Measurements from ENCODE around the gene RGL1. TPM values are rescaled to one million over a fixed set of nuclear protein-coding genes. Genes with fewer than 3 reads are reported as not detected.

The RGL1 gene
- total RNA-seq, 4 donors from 2014 or later = 57.3 to 81.8 (median 68.1) TPM

DNA sequence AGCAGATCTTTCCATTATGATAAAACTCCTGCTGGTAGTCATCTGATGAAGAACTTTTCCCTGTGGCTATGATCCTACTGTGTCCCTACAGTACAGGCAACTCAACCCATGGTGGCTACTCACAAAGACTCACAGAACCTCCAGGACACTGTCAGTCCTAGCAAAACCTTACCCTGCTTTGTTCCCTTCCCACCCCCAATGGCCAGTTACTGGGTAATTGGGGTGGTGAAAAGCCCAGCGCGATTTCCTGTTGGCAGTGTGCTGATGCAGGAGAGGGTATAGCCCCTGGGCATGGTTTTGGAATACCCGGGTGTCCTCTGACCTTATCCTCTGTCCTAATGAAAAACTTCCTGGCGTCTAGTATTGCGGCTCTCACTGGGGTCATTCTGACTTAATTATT lies 533 bp upstream of the RGL1 start:
- TF ChIP-seq EP300 (IDR thresholded peaks at IDR 0.05) = no peak
- no peak for TF ChIP-seq CTCF (IDR thresholded peaks at IDR 0.05)
- TF ChIP-seq POLR2A (IDR thresholded peaks at IDR 0.05) = no peak
- 31 to 49% methylated on average over 5 of the region's 5 CpGs for WGBS, 2 donors

GRCh38 chr1:183806125-183806524 lies 1.2 kb downstream of the RGL1 start:
- 10 to 14% methylated on average over 4 of the region's 4 CpGs for WGBS, 2 donors
- TF ChIP-seq POLR2A (IDR thresholded peaks at IDR 0.05) (no peak), CTCF (IDR thresholded peaks at IDR 0.05) (no peak)
- no peaks in the 10 kb centered on the region for H3K36me3 ChIP-seq
- H3K27me3 ChIP-seq = no peaks in the 10 kb centered on the region
- peaks cover 0 to 8% (median 2%) of the 10 kb centered on the region in 4 donors for H3K9me3 ChIP-seq
- peaks cover 0 to 61% (median 14%) of the 10 kb centered on the region in 4 donors for H3K4me1 ChIP-seq
- H3K4me3 ChIP-seq = peak overlapping the region; percentile 46 to 64 (median 60)
- peak overlapping the region in 3 of 4 donors; percentile 44 to 97 (median 88) for H3K27ac ChIP-seq
- DNase-seq (ENCODE audit: low spot score in 2 of 2) = no peak

More for the DNA sequence above, 533 bp upstream of the RGL1 start:
- peak overlapping the region; percentile 46 to 64 (median 60) for H3K4me3 ChIP-seq
- H3K27ac ChIP-seq = peak overlapping the region; percentile 63 to 97 (median 82)
- no peaks in the 10 kb centered on the region for H3K36me3 ChIP-seq
- peaks cover 0 to 8% (median 2%) of the 10 kb centered on the region in 4 donors for H3K9me3 ChIP-seq
- DNase-seq (ENCODE audit: low spot score in 2 of 2) = no peak
- peaks cover 0 to 43% (median 4%) of the 10 kb centered on the region in 4 donors for H3K4me1 ChIP-seq
- H3K27me3 ChIP-seq = no peaks in the 10 kb centered on the region

DNA sequence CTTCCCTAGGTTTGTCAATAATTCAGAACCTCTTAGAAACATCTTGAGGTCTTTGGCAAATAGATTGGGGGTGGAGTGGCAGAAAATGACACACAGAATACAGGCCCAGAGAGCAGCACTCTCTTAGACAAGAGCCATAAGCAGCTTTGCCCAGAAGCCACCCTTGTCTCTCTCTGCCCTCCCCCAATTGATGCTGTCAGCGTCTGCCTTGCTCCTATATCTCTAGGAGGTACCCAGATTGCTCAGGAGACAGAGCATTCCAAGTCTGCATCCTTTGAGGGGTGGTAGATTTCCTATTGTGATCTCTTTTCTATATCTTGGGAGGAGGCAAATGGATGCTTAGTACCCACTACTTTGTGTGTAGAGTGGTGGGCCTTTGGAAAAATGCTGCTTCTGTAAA lies 1.8 kb downstream of the RGL1 start:
- Histone ChIP-seq H3K27me3 (no peaks in the 10 kb centered on the region), H3K4me3 (peak overlapping the region; percentile 46 to 64 (median 60)), H3K36me3 (no peaks in the 10 kb centered on the region), H3K4me1 (peaks cover 0 to 66% (median 14%) of the 10 kb centered on the region in 4 donors), H3K9me3 (peaks cover 0 to 6% (median 2%) of the 10 kb centered on the region in 4 donors), H3K27ac (peak overlapping the region in 3 of 4 donors; percentile 44 to 97 (median 88))
- 32 to 38% methylated on average over 1 of the region's 1 CpG for WGBS, 2 donors
- DNase-seq (ENCODE audit: low spot score in 2 of 2) = no peak
- no peak for TF ChIP-seq EP300 (IDR thresholded peaks at IDR 0.05)
- no peak for TF ChIP-seq CTCF (IDR thresholded peaks at IDR 0.05)
- TF ChIP-seq POLR2A (IDR thresholded peaks at IDR 0.05) = no peak

DNA sequence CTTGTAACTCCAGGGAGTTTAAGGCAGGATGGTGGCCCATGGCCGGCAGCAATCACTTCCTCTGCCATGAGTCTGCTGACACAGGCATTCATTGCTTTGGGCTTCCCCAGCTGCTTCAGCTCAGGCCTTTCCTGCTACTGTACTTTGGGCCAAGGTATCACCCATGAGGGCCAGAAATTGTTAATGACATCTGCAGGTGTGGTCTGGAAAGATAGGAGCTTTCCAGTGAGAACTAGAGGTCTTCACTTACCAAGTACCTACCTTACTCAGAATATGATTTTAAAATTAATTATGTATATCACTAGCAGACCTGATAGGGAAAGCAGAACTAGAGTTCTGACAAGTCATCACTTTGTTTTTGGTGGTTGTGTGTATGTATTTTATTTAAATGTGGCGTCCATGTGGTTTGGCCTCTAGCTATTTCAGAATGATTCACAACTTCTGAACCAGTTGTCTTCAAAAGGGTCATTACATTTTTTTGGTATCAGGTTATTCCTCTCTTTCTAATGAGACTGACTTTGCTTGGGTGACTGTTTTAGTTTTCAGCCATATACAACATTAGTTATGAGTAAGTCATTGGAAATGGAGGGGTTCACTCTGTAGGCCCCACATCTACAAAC lies 2.7 kb downstream of the RGL1 start:
- Histone ChIP-seq H3K27me3 (no peaks in the 10 kb centered on the region), H3K27ac (peak overlapping the region in 3 of 4 donors; percentile 25 to 97 (median 88)), H3K9me3 (no peaks in the 10 kb centered on the region), H3K36me3 (no peaks in the 10 kb centered on the region), H3K4me3 (peak overlapping the region; percentile 24 to 64 (median 52)), H3K4me1 (peaks cover 0 to 76% (median 21%) of the 10 kb centered on the region in 4 donors)
- 46 to 52% methylated on average over 2 of the region's 2 CpGs for WGBS, 2 donors
- DNase-seq (ENCODE audit: low spot score in 2 of 2) = no peak
- no peak for TF ChIP-seq POLR2A (IDR thresholded peaks at IDR 0.05)
- peak in 1 of 2 donors; percentile 46 for TF ChIP-seq EP300 (IDR thresholded peaks at IDR 0.05)
- TF ChIP-seq CTCF (IDR thresholded peaks at IDR 0.05) = no peak

DNA sequence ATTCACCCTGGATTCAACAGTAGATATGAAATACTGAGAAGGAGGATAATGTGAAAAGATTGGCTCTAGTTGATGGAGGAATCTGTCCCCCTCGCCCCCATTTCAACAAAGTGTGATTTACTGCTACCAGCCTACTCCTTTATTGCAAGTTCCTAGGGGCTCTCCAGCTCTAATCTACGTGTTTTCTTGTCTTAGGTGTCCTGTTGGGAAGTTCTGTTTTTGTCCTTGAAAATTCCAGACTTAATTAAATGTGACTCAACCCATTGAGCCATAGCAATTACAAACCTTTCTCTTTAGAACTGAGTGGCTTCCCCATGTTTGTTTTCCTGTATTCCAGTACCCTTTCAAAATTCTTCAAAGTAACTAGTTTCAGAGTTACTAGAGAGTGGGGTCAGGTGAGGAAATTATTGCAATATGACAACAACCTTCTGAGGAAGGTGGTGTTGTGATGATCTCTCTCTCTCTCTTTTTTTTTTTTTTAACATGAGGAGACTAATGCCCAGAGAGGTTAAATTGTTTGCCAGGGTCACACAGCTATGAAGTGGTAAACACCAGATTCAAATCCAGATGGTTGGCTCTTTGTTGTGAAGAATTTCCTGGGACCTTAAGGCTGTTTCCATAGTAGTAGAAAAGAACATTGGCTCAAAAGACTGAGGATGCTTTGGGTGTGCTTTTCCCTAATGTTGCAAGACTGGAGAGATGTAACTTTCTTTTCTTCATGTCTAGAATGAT lies 3.5 kb downstream of the RGL1 start:
- peak overlapping the region in 2 of 4 donors; percentile 88 to 97 for H3K27ac ChIP-seq

More for the DNA sequence above, 3.5 kb downstream of the RGL1 start:
- H3K36me3 ChIP-seq = no peaks in the 10 kb centered on the region
- H3K4me3 ChIP-seq = peak overlapping the region in 2 of 4 donors; percentile 3 to 64
- H3K27me3 ChIP-seq = no peaks in the 10 kb centered on the region
- peaks cover 0 to 84% (median 27%) of the 10 kb centered on the region in 4 donors for H3K4me1 ChIP-seq
- TF ChIP-seq EP300 (IDR thresholded peaks at IDR 0.05) = no peak
- TF ChIP-seq CTCF (IDR thresholded peaks at IDR 0.05) = no peak
- no peak for TF ChIP-seq POLR2A (IDR thresholded peaks at IDR 0.05)
- H3K9me3 ChIP-seq = no peaks in the 10 kb centered on the region
- no peak for DNase-seq (ENCODE audit: low spot score in 2 of 2)
- WGBS, 2 donors = 52 to 56% methylated on average over 2 of the region's 2 CpGs

All from tibial nerve (tissue), 4 donors.